ENCODE measurements around the gene HPS1. TPM values are rescaled to one million over a fixed set of nuclear protein-coding genes. Genes with fewer than 3 reads are reported as not detected.

HPS1 gene
- total RNA-seq, 1 experiment from 2014 or later: 44.2 TPM

Small RNA genes within 50 kb of the gene (small RNA-seq; reads per million reads assigned to genes)
- not detected for gene MIR4685

Other genes with a start within 250 kb of the HPS1 start
- gene LOXL4, start 178.7 kb downstream of the HPS1 start, total RNA-seq (2014; rRNA removed; shearing (Covaris generic)): 19.6 and 23.0 TPM in 2 replicates
- gene PYROXD2, start 31.8 kb downstream of the HPS1 start, total RNA-seq (2014; rRNA removed; shearing (Covaris generic)): 10.8 and 20.9 TPM in 2 replicates

Measured in HT-29 (cell line).